HEK293 (cell line): ENCODE results near the gene E4F1.

Experiments
- CTCF ChIA-PET: fragments of 350-600 bp; formaldehyde crosslinking; extraction: SDS; loops from one replicate; lab custom pipeline; 2021; ENCODE audit warnings: antibody characterized with exemption; lab: Yijun Ruan, JAX
- POLR2A ChIA-PET: fragments of 300-600 bp; formaldehyde crosslinking; extraction: SDS; loops from one replicate; lab custom pipeline; 2020; ENCODE audit warnings: antibody characterized with exemption, inconsistent platforms; lab: Yijun Ruan, JAX
- H3K27ac ChIP-seq: fragments of 200-500 bp; sonication (Bioruptor generic); 2 replicates; pipeline ENCODE4 v1.5.1; 2014; ENCODE audit warnings: low read depth, low read length, control low read depth, inconsistent platforms; ENCODE audit errors: extremely low read depth
- H3K36me3 ChIP-seq, 2 experiments: fragments of 200-500 bp in 1 of 2; sonication (Bioruptor generic) in 1 of 2; 1 replicate in 1 of 2; 2 replicates in 1 of 2; pipeline ENCODE4 v1.5.1; 2014 to 2017; ENCODE audit warnings: inconsistent platforms in 2 of 2, low read length in 2 of 2; ENCODE audit not compliant: control insufficient read depth in 2 of 2, insufficient read depth in 1 of 2
- H3K4me1 ChIP-seq: fragments of 200-500 bp; sonication (Bioruptor generic); 2 replicates; pipeline ENCODE4 v1.5.1; 2014; ENCODE audit warnings: mild to moderate bottlenecking, low read length, inconsistent platforms; ENCODE audit not compliant: control insufficient read depth, insufficient read depth
- H3K4me3 ChIP-seq: 2 replicates; pipeline ENCODE4 v1.5.1; 2011; ENCODE audit warnings: low read depth, mild to moderate bottlenecking, control low read depth, low read length, moderate library complexity
- H3K9me3 ChIP-seq: fragments of 200-500 bp; sonication (Bioruptor generic); 2 replicates; pipeline ENCODE4 v1.5.1; 2014; ENCODE audit warnings: low read depth, low read length, inconsistent platforms; ENCODE audit not compliant: control insufficient read depth, insufficient read depth
- ZBTB17 ChIP-seq: fragments of 450-650 bp; formaldehyde crosslinking; IDR thresholded peaks from 2 replicates; pipeline ENCODE4 v1.5.1; 2016; ENCODE audit warnings: missing biosample characterization, missing genetic modification characterization
- ZNF521 ChIP-seq: fragments of 450-650 bp; formaldehyde crosslinking; IDR thresholded peaks from 2 replicates; pipeline ENCODE4 v1.5.1; 2017; ENCODE audit warnings: missing biosample characterization, mild to moderate bottlenecking, missing genetic modification characterization
- TF ChIP-seq, protein P1 (sequence below): fragments of 450-650 bp; formaldehyde crosslinking; IDR thresholded peaks from 2 replicates; pipeline ENCODE4 v1.5.1; 2016; ENCODE audit warnings: missing biosample characterization, missing genetic modification characterization, borderline replicate concordance
- TF ChIP-seq, protein P2 (sequence below): fragments of 450-650 bp; formaldehyde crosslinking; conservative IDR thresholded peaks from 2 replicates; pipeline ENCODE4 v1.5.1; 2016; ENCODE audit warnings: low read depth, missing biosample characterization, missing genetic modification characterization
- TF ChIP-seq, protein P3 (sequence below): fragments of 450-650 bp; formaldehyde crosslinking; IDR thresholded peaks from 2 replicates; pipeline ENCODE4 v1.5.1; 2016; ENCODE audit warnings: missing biosample characterization, missing genetic modification characterization
- TF ChIP-seq, protein P4 (sequence below): fragments of 450-650 bp; formaldehyde crosslinking; IDR thresholded peaks from 2 replicates; pipeline ENCODE4 v1.5.1; 2016; ENCODE audit warnings: missing biosample characterization, missing genetic modification characterization

The E4F1 gene

DNA sequence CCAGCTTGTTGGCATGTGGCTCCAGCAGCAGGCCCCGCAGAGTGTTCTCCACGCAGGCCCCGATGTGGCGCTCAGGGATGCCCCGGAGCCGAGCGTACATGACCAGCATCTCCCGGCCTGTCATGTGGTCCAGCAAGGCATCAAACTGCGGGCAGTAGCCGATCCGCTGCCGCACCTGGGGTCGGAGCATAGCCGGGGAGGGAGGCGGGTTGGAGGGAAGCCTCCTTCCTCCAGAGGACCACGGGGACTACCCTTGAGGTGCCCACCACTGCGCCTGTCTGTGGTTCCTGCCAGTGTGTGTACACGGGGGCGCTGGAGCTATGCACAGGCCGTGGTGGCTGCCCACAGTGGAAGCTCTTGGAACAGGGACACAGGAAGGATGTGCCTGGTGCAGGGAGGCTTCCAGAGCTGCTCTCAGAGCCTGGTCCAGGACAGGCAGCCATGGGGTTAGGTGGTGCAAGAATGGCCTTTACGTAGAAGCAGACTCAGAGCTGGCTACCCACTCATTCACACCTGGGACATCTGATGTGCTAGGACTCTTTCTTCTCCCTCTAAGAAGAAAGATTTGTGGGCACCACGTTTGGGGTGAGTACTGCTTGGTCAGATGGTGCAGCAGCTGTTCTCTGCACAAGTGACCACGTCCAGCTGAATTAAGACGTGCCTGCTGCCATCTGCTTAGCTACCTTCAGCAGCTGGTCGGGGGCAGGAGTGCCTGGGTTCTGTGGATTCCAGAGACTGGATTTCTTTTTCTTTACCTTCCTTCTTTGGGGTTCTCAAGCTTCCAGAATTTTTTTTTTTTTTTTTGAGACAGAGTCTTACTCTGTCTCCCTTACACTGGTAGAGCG, 55.8 kb downstream of the E4F1 start:
- Histone ChIP-seq H3K36me3 (peaks cover 0 to 21% of the 10 kb centered on the region in 2 experiments; a peak in 1 of 3 replicates), H3K4me3 (no peak overlapping the region), H3K9me3 (no peaks in the 10 kb centered on the region), H3K27ac (no peak overlapping the region), H3K4me1 (no peaks in the 10 kb centered on the region)
- TF ChIP-seq ZNF521 (tag by site-specific recombination) = no peak
- ChIA-PET CTCF (interaction anchor here (0.6 to 1.4 kb wide), 3 partner anchors 222 to 275 kb away, joined by 3 to 6 read pairs (median 5); no protein-coding TSS in a partner anchor), POLR2A (interaction anchor here (0.7 to 1.3 kb wide), 3 partner anchors 11 to 85 kb away, joined by 3 to 6 read pairs (median 4); partner anchors contain the start of gene RNPS1)

DNA sequence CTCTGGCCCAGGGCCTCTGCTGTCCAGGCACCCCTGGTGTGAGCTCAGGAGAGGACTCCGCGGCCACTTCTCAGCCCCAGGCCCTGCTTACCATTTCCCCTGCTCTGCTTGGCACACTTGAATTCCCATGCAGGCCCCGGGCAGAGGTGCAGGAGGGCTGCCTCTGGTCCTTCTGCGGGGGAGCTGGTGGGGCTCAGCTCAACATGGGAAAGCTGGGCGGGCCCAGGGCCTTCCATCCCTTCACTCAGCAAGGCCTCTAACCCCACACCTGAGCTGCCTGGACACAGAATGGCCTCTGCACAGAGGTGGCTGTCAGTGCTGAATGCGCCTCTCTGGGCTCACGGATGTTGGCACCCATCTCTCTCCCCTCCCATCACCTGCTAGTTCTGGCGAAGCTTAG, 57.1 kb downstream of the E4F1 start:
- H3K27ac ChIP-seq = no peak overlapping the region
- H3K36me3 ChIP-seq = peaks cover 0 to 29% of the 10 kb centered on the region in 2 experiments; a peak in 1 of 3 replicates
- no peaks in the 10 kb centered on the region for H3K9me3 ChIP-seq
- H3K4me3 ChIP-seq = no peak overlapping the region
- POLR2A ChIA-PET = interaction anchor here (1.3 kb wide), 1 partner anchor 10 kb away, joined by 3 read pairs; no protein-coding TSS in a partner anchor
- CTCF ChIA-PET = interaction anchor here (0.6 kb wide), 1 partner anchor 179 kb away, joined by 3 read pairs; the partner anchor contains the start of gene TEDC2
- TF ChIP-seq, protein P1, sequence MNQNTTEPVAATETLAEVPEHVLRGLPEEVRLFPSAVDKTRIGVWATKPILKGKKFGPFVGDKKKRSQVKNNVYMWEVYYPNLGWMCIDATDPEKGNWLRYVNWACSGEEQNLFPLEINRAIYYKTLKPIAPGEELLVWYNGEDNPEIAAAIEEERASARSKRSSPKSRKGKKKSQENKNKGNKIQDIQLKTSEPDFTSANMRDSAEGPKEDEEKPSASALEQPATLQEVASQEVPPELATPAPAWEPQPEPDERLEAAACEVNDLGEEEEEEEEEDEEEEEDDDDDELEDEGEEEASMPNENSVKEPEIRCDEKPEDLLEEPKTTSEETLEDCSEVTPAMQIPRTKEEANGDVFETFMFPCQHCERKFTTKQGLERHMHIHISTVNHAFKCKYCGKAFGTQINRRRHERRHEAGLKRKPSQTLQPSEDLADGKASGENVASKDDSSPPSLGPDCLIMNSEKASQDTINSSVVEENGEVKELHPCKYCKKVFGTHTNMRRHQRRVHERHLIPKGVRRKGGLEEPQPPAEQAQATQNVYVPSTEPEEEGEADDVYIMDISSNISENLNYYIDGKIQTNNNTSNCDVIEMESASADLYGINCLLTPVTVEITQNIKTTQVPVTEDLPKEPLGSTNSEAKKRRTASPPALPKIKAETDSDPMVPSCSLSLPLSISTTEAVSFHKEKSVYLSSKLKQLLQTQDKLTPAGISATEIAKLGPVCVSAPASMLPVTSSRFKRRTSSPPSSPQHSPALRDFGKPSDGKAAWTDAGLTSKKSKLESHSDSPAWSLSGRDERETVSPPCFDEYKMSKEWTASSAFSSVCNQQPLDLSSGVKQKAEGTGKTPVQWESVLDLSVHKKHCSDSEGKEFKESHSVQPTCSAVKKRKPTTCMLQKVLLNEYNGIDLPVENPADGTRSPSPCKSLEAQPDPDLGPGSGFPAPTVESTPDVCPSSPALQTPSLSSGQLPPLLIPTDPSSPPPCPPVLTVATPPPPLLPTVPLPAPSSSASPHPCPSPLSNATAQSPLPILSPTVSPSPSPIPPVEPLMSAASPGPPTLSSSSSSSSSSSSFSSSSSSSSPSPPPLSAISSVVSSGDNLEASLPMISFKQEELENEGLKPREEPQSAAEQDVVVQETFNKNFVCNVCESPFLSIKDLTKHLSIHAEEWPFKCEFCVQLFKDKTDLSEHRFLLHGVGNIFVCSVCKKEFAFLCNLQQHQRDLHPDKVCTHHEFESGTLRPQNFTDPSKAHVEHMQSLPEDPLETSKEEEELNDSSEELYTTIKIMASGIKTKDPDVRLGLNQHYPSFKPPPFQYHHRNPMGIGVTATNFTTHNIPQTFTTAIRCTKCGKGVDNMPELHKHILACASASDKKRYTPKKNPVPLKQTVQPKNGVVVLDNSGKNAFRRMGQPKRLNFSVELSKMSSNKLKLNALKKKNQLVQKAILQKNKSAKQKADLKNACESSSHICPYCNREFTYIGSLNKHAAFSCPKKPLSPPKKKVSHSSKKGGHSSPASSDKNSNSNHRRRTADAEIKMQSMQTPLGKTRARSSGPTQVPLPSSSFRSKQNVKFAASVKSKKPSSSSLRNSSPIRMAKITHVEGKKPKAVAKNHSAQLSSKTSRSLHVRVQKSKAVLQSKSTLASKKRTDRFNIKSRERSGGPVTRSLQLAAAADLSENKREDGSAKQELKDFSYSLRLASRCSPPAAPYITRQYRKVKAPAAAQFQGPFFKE (tag by site-specific recombination) = no peak
- TF ChIP-seq, protein P2, sequence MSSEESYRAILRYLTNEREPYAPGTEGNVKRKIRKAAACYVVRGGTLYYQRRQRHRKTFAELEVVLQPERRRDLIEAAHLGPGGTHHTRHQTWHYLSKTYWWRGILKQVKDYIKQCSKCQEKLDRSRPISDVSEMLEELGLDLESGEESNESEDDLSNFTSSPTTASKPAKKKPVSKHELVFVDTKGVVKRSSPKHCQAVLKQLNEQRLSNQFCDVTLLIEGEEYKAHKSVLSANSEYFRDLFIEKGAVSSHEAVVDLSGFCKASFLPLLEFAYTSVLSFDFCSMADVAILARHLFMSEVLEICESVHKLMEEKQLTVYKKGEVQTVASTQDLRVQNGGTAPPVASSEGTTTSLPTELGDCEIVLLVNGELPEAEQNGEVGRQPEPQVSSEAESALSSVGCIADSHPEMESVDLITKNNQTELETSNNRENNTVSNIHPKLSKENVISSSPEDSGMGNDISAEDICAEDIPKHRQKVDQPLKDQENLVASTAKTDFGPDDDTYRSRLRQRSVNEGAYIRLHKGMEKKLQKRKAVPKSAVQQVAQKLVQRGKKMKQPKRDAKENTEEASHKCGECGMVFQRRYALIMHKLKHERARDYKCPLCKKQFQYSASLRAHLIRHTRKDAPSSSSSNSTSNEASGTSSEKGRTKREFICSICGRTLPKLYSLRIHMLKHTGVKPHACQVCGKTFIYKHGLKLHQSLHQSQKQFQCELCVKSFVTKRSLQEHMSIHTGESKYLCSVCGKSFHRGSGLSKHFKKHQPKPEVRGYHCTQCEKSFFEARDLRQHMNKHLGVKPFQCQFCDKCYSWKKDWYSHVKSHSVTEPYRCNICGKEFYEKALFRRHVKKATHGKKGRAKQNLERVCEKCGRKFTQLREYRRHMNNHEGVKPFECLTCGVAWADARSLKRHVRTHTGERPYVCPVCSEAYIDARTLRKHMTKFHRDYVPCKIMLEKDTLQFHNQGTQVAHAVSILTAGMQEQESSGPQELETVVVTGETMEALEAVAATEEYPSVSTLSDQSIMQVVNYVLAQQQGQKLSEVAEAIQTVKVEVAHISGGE (tag by site-specific recombination) = no peak
- TF ChIP-seq ZBTB17 (tag by site-specific recombination) = no peak
- H3K4me1 ChIP-seq = no peaks in the 10 kb centered on the region

DNA sequence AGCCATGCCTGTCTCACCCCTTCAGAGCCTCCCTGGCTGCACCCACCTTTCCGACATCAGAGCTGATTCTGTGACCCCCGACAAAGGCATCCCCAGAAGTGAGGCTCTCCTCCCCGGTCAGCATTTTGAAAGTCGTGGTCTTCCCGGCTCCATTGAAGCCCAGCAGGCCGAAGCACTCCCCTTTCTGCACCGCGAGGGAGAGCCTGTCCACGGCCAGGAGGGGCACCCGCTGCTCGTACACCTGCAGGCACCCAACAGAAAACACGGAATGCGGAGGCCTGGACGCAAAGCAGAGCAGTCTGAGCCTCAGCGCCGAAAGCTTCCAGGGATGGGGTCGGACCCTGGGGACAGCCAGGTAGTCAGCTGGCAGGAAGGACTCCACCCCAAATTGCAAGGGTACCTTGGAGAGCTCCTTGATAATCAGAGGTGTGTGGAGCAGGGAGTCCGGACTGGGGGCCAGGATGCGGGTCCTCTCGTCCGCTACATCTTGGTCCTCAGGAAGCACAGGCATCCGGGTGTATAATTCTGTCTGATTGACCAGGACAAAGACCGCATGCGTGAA, 57.7 kb downstream of the E4F1 start:
- POLR2A ChIA-PET = no interaction called here
- CTCF ChIA-PET = interaction anchor here (0.6 to 0.9 kb wide), 2 partner anchors 8 to 179 kb away, joined by 3 read pairs; partner anchors contain the start of gene TEDC2
- no peak overlapping the region for H3K27ac ChIP-seq
- peaks cover 0 to 31% of the 10 kb centered on the region in 2 experiments; a peak in 1 of 3 replicates for H3K36me3 ChIP-seq
- no peaks in the 10 kb centered on the region for H3K4me1 ChIP-seq
- no peak overlapping the region for H3K4me3 ChIP-seq
- no peaks in the 10 kb centered on the region for H3K9me3 ChIP-seq
- TF ChIP-seq, protein P3, sequence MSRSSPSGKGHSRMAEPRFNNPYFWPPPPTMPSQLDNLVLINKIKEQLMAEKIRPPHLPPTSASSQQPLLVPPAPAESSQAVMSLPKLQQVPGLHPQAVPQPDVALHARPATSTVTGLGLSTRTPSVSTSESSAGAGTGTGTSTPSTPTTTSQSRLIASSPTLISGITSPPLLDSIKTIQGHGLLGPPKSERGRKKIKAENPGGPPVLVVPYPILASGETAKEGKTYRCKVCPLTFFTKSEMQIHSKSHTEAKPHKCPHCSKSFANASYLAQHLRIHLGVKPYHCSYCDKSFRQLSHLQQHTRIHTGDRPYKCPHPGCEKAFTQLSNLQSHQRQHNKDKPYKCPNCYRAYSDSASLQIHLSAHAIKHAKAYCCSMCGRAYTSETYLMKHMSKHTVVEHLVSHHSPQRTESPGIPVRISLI (tag by site-specific recombination) = no peak
- TF ChIP-seq, protein P4, sequence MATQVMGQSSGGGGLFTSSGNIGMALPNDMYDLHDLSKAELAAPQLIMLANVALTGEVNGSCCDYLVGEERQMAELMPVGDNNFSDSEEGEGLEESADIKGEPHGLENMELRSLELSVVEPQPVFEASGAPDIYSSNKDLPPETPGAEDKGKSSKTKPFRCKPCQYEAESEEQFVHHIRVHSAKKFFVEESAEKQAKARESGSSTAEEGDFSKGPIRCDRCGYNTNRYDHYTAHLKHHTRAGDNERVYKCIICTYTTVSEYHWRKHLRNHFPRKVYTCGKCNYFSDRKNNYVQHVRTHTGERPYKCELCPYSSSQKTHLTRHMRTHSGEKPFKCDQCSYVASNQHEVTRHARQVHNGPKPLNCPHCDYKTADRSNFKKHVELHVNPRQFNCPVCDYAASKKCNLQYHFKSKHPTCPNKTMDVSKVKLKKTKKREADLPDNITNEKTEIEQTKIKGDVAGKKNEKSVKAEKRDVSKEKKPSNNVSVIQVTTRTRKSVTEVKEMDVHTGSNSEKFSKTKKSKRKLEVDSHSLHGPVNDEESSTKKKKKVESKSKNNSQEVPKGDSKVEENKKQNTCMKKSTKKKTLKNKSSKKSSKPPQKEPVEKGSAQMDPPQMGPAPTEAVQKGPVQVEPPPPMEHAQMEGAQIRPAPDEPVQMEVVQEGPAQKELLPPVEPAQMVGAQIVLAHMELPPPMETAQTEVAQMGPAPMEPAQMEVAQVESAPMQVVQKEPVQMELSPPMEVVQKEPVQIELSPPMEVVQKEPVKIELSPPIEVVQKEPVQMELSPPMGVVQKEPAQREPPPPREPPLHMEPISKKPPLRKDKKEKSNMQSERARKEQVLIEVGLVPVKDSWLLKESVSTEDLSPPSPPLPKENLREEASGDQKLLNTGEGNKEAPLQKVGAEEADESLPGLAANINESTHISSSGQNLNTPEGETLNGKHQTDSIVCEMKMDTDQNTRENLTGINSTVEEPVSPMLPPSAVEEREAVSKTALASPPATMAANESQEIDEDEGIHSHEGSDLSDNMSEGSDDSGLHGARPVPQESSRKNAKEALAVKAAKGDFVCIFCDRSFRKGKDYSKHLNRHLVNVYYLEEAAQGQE (tag by site-specific recombination) = peak; percentile 93
